GM20431 (cell line): ENCODE results near the gene ARRB1.
"Not testable (repeated sequence)": the region's sequence is repeated elsewhere in the genome, so short reads cannot be mapped to it uniquely, and the experiment has no call there.

Experiments used
- in situ Hi-C: fragments of 300-500 bp; cut with MseI, MboI; formaldehyde crosslinking; loops from one replicate; pipeline ENCODE4 v1.15.0; 2020; ENCODE audit warnings: low sequenced_read_pairs; ENCODE audit not compliant: unreplicated experiment

The ARRB1 gene

GRCh38 chr11:75305993-75306392 is 45.5 kb downstream of the ARRB1 start:
- in situ Hi-C loops = no loop called here

- in situ Hi-C loops = no loop called here
These were observed 46.0 kb downstream of the ARRB1 start for GRCh38 chr11:75305452-75305851.

GRCh38 chr11:75304941-75305340 is 46.5 kb downstream of the ARRB1 start:
- in situ Hi-C loops = not testable (repeated sequence)

- in situ Hi-C loops = no loop called here
These were observed 47.8 kb downstream of the ARRB1 start for GRCh38 chr11:75303544-75304224.

- in situ Hi-C loops = no loop called here
These were observed 49.1 kb downstream of the ARRB1 start for GRCh38 chr11:75302371-75302770.

GRCh38 chr11:75301601-75302345 is 49.7 kb downstream of the ARRB1 start:
- in situ Hi-C loops = no loop called here

GRCh38 chr11:75301131-75301530 is 50.3 kb downstream of the ARRB1 start:
- in situ Hi-C loops = no loop called here

GRCh38 chr11:75298976-75299260 is 52.5 kb downstream of the ARRB1 start:
- in situ Hi-C loops = no loop called here

- in situ Hi-C loops = no loop called here
These were observed 53.1 kb downstream of the ARRB1 start for GRCh38 chr11:75298191-75298975.

- in situ Hi-C loops = no loop called here
These were observed 57.6 kb downstream of the ARRB1 start for GRCh38 chr11:75293903-75294302.

GRCh38 chr11:75292943-75293342 is 58.5 kb downstream of the ARRB1 start:
- in situ Hi-C loops = no loop called here

- in situ Hi-C loops = no loop called here
These were observed 59.7 kb downstream of the ARRB1 start for GRCh38 chr11:75291741-75292140.

GRCh38 chr11:75289919-75290318 is 61.5 kb downstream of the ARRB1 start:
- in situ Hi-C loops = no loop called here

GRCh38 chr11:75289511-75289760 is 62.0 kb downstream of the ARRB1 start:
- in situ Hi-C loops = no loop called here

GRCh38 chr11:75287579-75287978 is 63.9 kb downstream of the ARRB1 start:
- in situ Hi-C loops = no loop called here

GRCh38 chr11:75286826-75287465 is 64.5 kb downstream of the ARRB1 start:
- in situ Hi-C loops = no loop called here

- in situ Hi-C loops = no loop called here
These were observed 65.6 kb downstream of the ARRB1 start for GRCh38 chr11:75285776-75286360.

- in situ Hi-C loops = no loop called here
These were observed 68.0 kb downstream of the ARRB1 start for GRCh38 chr11:75283391-75283931.

GRCh38 chr11:75281469-75282095 is 69.9 kb downstream of the ARRB1 start:
- in situ Hi-C loops = no loop called here
